Retinal pigment epithelial cell (primary cell): ENCODE data around the gene LDHA.
"Not testable (repeated sequence)": the region's sequence is repeated elsewhere in the genome, so short reads cannot be mapped to it uniquely, and the experiment has no call there.

Experiments
- DNase-seq: peaks from one replicate; pipeline ENCODE4 v3.0.0-alpha.2; 2010; ENCODE audit warnings: low read depth
- H3K4me3 ChIP-seq: 2 replicates; pipeline ENCODE4 v1.5.1; 2011; ENCODE audit warnings: mild to moderate bottlenecking, low read length, control low read depth, moderate library complexity
- CTCF ChIP-seq: conservative IDR thresholded peaks from 2 replicates; pipeline ENCODE4 v1.5.1; 2011; ENCODE audit warnings: low read depth, low read length, control low read depth, inconsistent platforms

Gene LDHA

GRCh38 chr11:18393581-18394274 lies 635 bp upstream of the LDHA start:
- TF ChIP-seq CTCF, result no peak
- no peak for DNase-seq
- peak overlapping the region; percentile 96 for H3K4me3 ChIP-seq

GRCh38 chr11:18394928-18395734 lies 768 bp downstream of the LDHA start:
- no peak for DNase-seq
- peak overlapping the region; percentile 96 for H3K4me3 ChIP-seq
- no peak for TF ChIP-seq CTCF

DNA sequence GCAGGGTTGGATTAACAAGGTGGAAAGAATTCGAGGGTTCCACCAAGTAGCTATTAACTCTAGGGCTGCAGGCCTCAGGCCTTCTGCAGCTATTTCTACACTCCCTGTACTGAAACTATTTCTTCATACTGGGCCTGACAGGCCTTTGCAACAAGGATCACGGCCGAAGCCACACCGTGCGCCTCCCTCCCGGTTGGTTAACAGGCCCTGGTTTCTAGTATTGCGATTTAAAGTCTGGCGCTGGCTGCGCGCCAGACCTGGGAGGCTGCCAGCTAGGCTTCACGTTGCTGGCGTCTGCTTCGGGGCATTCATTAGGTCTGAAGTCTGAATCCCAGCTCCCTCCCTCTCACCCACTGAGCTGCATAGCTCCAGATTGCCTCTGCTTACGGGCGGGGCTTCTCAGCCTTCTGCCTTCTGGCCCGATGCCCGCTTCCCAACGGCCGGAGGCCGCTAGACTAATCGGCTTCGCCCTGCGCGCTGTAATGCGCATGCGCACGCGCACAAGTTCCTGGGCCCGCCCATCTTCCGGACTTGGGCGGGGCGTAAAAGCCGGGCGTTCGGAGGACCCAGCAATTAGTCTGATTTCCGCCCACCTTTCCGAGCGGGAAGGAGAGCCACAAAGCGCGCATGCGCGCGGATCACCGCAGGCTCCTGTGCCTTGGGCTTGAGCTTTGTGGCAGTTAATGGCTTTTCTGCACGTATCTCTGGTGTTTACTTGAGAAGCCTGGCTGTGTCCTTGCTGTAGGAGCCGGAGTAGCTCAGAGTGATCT lies 1.6 kb downstream of the LDHA start:
- peak overlapping the region; percentile 96 for H3K4me3 ChIP-seq
- DNase-seq, result peak; percentile 99
- TF ChIP-seq CTCF, result no peak

GRCh38 chr11:18397921-18398320 lies 3.6 kb downstream of the LDHA start:
- no peak for TF ChIP-seq CTCF
- no peak overlapping the region for H3K4me3 ChIP-seq
- no peak for DNase-seq

- not testable (repeated sequence) for H3K4me3 ChIP-seq, DNase-seq
Measured at GRCh38 chr11:18401077-18401476, 6.7 kb downstream of the LDHA start.

DNA sequence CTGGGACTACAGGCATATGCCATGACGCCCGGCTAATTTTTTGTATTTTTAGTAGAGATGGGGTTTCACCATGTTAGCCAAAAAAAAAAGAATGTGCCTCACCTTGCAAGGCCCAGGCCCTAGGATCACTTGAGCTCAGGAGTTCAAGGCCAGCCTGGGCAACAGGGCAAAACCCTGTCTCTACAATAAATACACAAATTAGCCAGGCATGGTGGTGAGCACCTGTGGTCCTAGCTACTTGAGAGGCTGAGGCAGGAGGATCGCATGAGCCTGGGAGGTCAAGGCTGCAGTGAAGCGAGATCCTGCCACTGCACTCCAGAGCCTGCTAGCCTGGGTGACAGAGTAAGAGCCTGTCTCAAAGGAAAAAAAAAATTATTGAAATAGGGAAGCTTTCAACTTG lies 9.7 kb downstream of the LDHA start:
- no peak for TF ChIP-seq CTCF
- no peak overlapping the region for H3K4me3 ChIP-seq
- no peak for DNase-seq

DNA sequence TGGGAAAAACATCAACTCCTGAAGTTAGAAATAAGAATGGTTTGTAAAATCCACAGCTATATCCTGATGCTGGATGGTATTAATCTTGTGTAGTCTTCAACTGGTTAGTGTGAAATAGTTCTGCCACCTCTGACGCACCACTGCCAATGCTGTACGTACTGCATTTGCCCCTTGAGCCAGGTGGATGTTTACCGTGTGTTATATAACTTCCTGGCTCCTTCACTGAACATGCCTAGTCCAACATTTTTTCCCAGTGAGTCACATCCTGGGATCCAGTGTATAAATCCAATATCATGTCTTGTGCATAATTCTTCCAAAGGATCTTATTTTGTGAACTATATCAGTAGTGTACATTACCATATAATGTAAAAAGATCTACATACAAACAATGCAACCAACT lies 13.0 kb downstream of the LDHA start:
- DNase-seq, H3K4me3 ChIP-seq: not testable (repeated sequence)
